ENCODE measurements around the gene TNIP2.

DNA sequence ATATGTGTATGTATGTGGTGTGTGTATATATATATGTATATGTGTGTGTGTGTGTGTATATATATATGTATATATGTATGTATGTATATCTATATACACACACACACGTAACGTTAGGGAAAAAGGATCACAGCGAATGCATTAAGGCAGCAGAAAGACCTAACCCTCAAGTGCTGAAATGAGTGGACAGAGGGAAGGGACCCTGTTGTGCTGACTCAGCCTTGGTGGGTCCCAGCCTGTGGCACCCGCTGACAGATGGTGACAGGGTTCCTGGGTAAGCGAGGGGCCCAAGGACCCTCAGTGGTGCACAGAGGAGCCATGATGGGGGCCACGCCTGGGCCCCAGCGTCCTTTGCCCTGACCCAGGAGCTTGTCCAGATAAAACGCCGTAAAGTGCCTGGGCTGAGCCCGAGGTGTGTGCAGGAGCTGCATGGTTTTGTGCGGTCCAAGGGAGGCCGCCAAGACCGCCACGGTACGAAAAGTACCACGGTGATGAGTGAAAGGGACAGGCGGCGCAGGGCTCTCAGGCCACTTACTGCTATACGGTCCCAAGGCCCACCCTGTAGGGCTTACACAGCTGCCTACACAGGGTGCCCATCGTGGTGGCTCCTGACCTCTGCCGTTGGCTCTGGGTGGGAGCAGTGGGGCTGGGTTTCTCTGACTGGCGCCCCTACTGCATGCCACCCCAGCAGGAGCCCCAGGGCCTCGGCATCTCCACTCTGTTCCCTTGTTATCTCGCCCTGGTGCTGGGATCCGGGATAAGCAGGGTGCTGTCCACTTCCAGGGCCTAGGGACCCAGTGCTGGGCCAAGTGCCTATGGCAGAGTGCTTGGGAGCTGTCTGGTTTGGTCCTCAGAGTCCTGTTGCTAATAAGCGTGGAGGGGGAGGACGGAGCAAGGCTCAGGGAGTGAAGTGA is 46.7 kb upstream of the TNIP2 start:
- TF ChIP-seq EP300 (IDR thresholded peaks at IDR 0.05): no peak
- TF ChIP-seq, protein P1, sequence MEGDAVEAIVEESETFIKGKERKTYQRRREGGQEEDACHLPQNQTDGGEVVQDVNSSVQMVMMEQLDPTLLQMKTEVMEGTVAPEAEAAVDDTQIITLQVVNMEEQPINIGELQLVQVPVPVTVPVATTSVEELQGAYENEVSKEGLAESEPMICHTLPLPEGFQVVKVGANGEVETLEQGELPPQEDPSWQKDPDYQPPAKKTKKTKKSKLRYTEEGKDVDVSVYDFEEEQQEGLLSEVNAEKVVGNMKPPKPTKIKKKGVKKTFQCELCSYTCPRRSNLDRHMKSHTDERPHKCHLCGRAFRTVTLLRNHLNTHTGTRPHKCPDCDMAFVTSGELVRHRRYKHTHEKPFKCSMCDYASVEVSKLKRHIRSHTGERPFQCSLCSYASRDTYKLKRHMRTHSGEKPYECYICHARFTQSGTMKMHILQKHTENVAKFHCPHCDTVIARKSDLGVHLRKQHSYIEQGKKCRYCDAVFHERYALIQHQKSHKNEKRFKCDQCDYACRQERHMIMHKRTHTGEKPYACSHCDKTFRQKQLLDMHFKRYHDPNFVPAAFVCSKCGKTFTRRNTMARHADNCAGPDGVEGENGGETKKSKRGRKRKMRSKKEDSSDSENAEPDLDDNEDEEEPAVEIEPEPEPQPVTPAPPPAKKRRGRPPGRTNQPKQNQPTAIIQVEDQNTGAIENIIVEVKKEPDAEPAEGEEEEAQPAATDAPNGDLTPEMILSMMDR (IDR thresholded peaks at IDR 0.05): no peak

Data from suprapubic skin (tissue), 3 donors.